Epithelial cell of prostate (primary cell): ENCODE data around the gene IL12RB1.

ENCODE experiments used
- DNase-seq: peaks from one replicate; pipeline ENCODE4 v3.0.0-alpha.2; 2011; ENCODE audit warnings: low read depth, low spot score
- H3K27ac ChIP-seq: fragments of 450-650 bp; 2 replicates; pipeline ENCODE4 v1.5.1; 2017; ENCODE audit warnings: mild to moderate bottlenecking

IL12RB1 gene

GRCh38 chr19:18014197-18014596, 72.5 kb downstream of the IL12RB1 start:
- H3K27ac ChIP-seq: no peak overlapping the region
- DNase-seq: no peak

DNA sequence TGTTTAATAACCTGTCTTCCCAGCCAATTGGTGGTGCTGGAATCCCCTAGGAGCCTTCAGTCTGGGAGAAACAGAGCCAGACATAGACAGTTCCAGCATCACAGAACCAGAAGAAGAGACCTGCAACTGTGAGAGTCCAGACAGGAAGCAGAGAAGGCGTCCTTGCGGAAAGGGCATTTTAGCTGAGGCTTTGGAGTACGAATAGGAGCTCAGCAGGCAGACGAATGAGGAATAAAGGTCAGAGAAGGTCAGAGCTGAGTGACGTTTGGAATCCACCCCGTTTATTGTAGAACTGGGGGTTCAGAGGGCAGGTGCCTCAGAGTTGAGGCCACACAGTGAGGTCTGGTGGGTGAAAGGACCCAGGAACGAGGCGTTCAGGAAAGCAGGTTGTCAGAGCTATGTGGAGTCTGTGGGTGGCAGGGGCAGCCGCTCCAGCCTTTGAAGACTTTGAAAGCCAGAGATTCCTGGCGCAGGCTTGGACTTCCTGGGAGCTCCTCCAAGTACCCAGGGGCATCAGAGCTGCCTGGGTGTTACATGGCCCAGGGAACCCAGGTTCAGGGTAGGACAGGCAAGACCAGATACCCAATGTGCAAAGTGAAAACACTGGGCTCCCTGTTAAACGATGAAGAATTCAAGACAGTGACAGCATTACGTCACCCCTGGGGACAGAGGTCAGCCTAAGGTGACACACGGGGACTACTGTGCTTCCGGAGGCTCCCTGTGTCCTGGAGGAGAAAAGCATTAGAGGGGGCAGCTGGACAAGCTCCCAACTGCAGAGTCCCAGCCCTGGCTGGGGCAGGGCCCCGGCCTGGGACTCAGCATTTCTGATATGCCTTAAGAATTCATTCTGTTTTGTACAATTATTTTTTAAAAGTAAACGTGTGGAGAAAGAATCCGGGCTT, 73.3 kb downstream of the IL12RB1 start:
- no peak for DNase-seq
- H3K27ac ChIP-seq: no peak overlapping the region

DNA sequence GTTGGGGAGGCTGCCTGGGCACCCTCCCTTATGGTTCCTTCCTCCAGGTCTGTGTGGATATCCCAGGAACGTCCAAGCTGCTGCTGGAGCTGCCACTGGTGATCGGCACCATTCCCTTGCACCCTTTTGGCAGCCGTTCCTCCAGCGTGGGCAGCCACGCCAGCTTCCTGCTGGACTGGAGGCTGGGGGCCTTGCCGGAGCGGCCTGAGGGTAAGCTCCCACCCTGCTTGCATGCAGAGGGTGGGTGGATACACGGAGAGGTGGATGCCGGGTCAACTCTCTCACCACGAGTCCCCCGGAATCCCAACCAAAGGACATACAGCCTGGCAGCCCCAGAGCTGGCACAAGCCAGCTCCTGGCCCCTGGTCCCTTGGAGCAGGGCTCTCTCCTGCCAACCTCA, 76.6 kb downstream of the IL12RB1 start:
- no peak overlapping the region for H3K27ac ChIP-seq
- DNase-seq: no peak

DNA sequence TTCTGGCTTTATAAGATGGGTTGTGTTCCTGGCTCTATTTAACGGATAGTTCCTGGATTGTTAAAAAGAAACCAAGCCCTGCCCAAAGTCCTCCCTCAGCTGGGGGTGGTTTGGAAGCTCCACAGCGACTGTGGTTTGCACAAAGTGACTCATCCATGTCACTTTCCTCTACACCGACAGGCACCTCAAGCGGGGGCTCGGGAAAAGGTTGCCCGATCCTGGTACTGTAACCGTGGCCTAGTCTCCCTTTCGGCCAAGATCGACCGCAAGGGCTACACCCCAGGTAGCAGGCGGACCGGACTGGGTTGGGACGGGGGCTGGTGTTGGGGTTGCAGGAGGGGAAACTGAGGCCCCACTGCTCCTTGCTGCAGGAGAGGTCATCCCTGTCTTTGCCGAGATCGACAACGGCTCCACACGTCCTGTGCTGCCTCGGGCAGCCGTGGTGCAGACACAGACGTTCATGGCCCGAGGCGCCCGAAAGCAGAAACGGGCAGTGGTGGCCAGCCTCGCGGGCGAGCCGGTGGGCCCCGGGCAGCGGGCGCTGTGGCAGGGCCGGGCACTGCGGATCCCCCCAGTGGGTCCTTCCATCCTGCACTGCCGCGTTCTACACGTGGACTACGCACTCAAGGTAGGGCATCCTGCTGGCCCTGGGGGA, 77.2 kb downstream of the IL12RB1 start:
- H3K27ac ChIP-seq: no peak overlapping the region
- DNase-seq: no peak
